Mesenchymal stem cell (in vitro differentiated cells and primary cell): ENCODE data around the gene DUSP9.
A peak's percentile ranks its signal among the peaks of the same experiment; 100 is the strongest.

Experiments
- DNase-seq: peaks from one replicate; pipeline ENCODE4 v3.0.0-alpha.2; 2013
- H2AFZ ChIP-seq: one replicate; pipeline ENCODE4 v1.6.1; 2013; ENCODE audit warnings: low read depth, mild to moderate bottlenecking, control low read depth, inconsistent platforms, low read length, moderate library complexity
- H2AK5ac ChIP-seq: 2 replicates; pipeline ENCODE4 v1.6.1; 2013; ENCODE audit warnings: low read length, moderate library complexity, mild to moderate bottlenecking, inconsistent platforms; ENCODE audit not compliant: severe bottlenecking
- H2BK120ac ChIP-seq: one replicate; pipeline ENCODE4 v1.6.1; 2013; ENCODE audit warnings: low read depth, mild to moderate bottlenecking, inconsistent platforms, low read length, moderate library complexity
- H2BK12ac ChIP-seq, 2 experiments: one replicate each; pipeline ENCODE4 v1.6.1; 2013; ENCODE audit warnings: inconsistent platforms in 2 of 2, low read length in 2 of 2, mild to moderate bottlenecking in 2 of 2, moderate library complexity in 2 of 2, control low read depth in 1 of 2
- H2BK15ac ChIP-seq: one replicate; pipeline ENCODE4 v1.6.1; 2013; ENCODE audit warnings: mild to moderate bottlenecking, low read depth, inconsistent platforms; ENCODE audit not compliant: poor library complexity, severe bottlenecking
- H2BK5ac ChIP-seq: 2 replicates; pipeline ENCODE4 v1.6.1; 2013; ENCODE audit warnings: low read depth, mild to moderate bottlenecking, low read length, control low read depth, inconsistent platforms; ENCODE audit not compliant: poor library complexity, severe bottlenecking
- H3K14ac ChIP-seq, 2 experiments: one replicate each; pipeline ENCODE4 v1.6.1; 2013; ENCODE audit warnings: inconsistent platforms in 2 of 2, low read length in 2 of 2, control low read depth in 1 of 2, mild to moderate bottlenecking in 1 of 2, moderate library complexity in 1 of 2
- H3K18ac ChIP-seq, 2 experiments: one replicate each; pipeline ENCODE4 v1.6.1; 2013; ENCODE audit warnings: inconsistent platforms in 2 of 2, low read length in 2 of 2, control low read depth in 1 of 2, low read depth in 1 of 2, mild to moderate bottlenecking in 1 of 2
- H3K23ac ChIP-seq, 2 experiments: one replicate each; pipeline ENCODE4 v1.6.1; 2013; ENCODE audit warnings: inconsistent platforms in 2 of 2, low read length in 2 of 2, mild to moderate bottlenecking in 2 of 2, moderate library complexity in 2 of 2, control low read depth in 1 of 2
- H3K27ac ChIP-seq: 2 replicates; pipeline ENCODE4 v1.5.1; 2013; ENCODE audit warnings: mild to moderate bottlenecking, moderate library complexity, low read length, control low read depth, inconsistent platforms; ENCODE audit not compliant: poor library complexity, severe bottlenecking
- H3K27me3 ChIP-seq, 2 experiments: 2 replicates each; pipeline versions ENCODE4 v1.6.1 to v1.7.0; 2013; ENCODE audit warnings: low read length in 2 of 2, mild to moderate bottlenecking in 2 of 2, moderate library complexity in 2 of 2, control low read depth in 1 of 2, inconsistent platforms in 1 of 2; ENCODE audit not compliant: control insufficient read depth in 1 of 2, insufficient read depth in 1 of 2
- H3K36me3 ChIP-seq, 2 experiments: 2 replicates each; pipeline versions ENCODE4 v1.6.1 to v1.7.0; 2013; ENCODE audit warnings: low read length in 2 of 2, control low read depth in 1 of 2, inconsistent platforms in 1 of 2, low read depth in 1 of 2, mild to moderate bottlenecking in 1 of 2; ENCODE audit not compliant: insufficient read depth in 2 of 2, control insufficient read depth in 1 of 2
- H3K4ac ChIP-seq, 2 experiments: one replicate each; pipeline ENCODE4 v1.6.1; 2013; ENCODE audit warnings: inconsistent platforms in 2 of 2, low read length in 2 of 2, mild to moderate bottlenecking in 2 of 2, moderate library complexity in 2 of 2, control low read depth in 1 of 2, low read depth in 1 of 2
- H3K4me1 ChIP-seq: 2 replicates; pipeline ENCODE4 v1.6.1; 2013; ENCODE audit warnings: low read depth, low read length, control low read depth; ENCODE audit not compliant: control insufficient read depth, insufficient read depth
- H3K4me2 ChIP-seq: 2 replicates; pipeline ENCODE4 v1.6.1; 2013; ENCODE audit warnings: low read length, mild to moderate bottlenecking, inconsistent platforms; ENCODE audit not compliant: poor library complexity, severe bottlenecking
- H3K4me3 ChIP-seq, 2 experiments: 2 replicates each; pipeline versions ENCODE4 v1.5.1 to v1.7.0; 2013; ENCODE audit warnings: low read length in 2 of 2, mild to moderate bottlenecking in 2 of 2, control low read depth in 1 of 2, low read depth in 1 of 2; ENCODE audit not compliant: insufficient read depth in 1 of 2
- H3K79me1 ChIP-seq: replicated peaks from 2 replicates; pipeline ENCODE4 v1.6.1; 2013; ENCODE audit warnings: mild to moderate bottlenecking, control low read depth, low read length, inconsistent platforms; ENCODE audit not compliant: poor library complexity, severe bottlenecking
- H3K9ac ChIP-seq: 2 replicates; pipeline ENCODE4 v1.7.0; 2013; ENCODE audit warnings: mild to moderate bottlenecking, low read length, moderate library complexity
- H3K9me3 ChIP-seq: 2 replicates; pipeline ENCODE4 v1.7.0; 2013; ENCODE audit warnings: mild to moderate bottlenecking, low read length; ENCODE audit not compliant: control insufficient read depth
- H4K8ac ChIP-seq: one replicate; pipeline ENCODE4 v1.6.1; 2013; ENCODE audit warnings: inconsistent platforms, mild to moderate bottlenecking, low read length, moderate library complexity
- H4K91ac ChIP-seq: one replicate; pipeline ENCODE4 v1.6.1; 2013; ENCODE audit warnings: mild to moderate bottlenecking, low read length, inconsistent platforms
- WGBS: methylation state at CpG from one replicate; pipeline ENCODE4 v1.1.7; 2013; ENCODE audit warnings: mixed read lengths; 5-methylcytosine and 5-hydroxymethylcytosine counted together

The DUSP9 gene

GRCh38 chrX:153612413-153612812 is 34.6 kb upstream of the DUSP9 start:
- H3K4me3 ChIP-seq, result no peak overlapping the region
- H2AK5ac ChIP-seq, result no peak overlapping the region
- no peak overlapping the region for H3K14ac ChIP-seq
- H3K4me2 ChIP-seq, result no peak overlapping the region
- H3K79me1 ChIP-seq, result no peaks in the 10 kb centered on the region
- no peak overlapping the region for H3K9ac ChIP-seq
- H2AFZ ChIP-seq, result no peak overlapping the region
- no peaks in the 10 kb centered on the region for H3K36me3 ChIP-seq
- H3K23ac ChIP-seq, result no peak overlapping the region
- no peak overlapping the region for H3K18ac ChIP-seq
- H3K4me1 ChIP-seq, result peaks cover 12% of the 10 kb centered on the region
- 75% methylated on average over 3 of the region's 10 CpGs for WGBS
- H2BK120ac ChIP-seq, result no peak overlapping the region
- peaks cover 21% of the 10 kb centered on the region for H3K9me3 ChIP-seq
- no peak overlapping the region for H2BK5ac ChIP-seq
- H3K4ac ChIP-seq, result no peak overlapping the region
- no peak overlapping the region for H4K8ac ChIP-seq
- H3K27me3 ChIP-seq, result peaks cover 3 to 78% of the 10 kb centered on the region in 2 experiments
- H4K91ac ChIP-seq, result no peak overlapping the region
- no peak for DNase-seq
- no peak overlapping the region for H2BK12ac ChIP-seq
- no peak overlapping the region for H3K27ac ChIP-seq
- H2BK15ac ChIP-seq, result no peak overlapping the region

GRCh38 chrX:153614818-153615217 is 32.2 kb upstream of the DUSP9 start:
- Histone ChIP-seq H3K9me3 (peaks cover 21% of the 10 kb centered on the region), H2BK15ac (no peak overlapping the region), H3K27me3 (peaks cover 3 to 83% of the 10 kb centered on the region in 2 experiments), H3K36me3 (no peaks in the 10 kb centered on the region), H2BK5ac (no peak overlapping the region), H3K18ac (no peak overlapping the region), H3K4me2 (no peak overlapping the region), H3K27ac (no peak overlapping the region), H3K79me1 (no peaks in the 10 kb centered on the region), H2AFZ (no peak overlapping the region), H2BK120ac (no peak overlapping the region), H3K9ac (no peak overlapping the region), H2BK12ac (no peak overlapping the region), H2AK5ac (no peak overlapping the region), H3K23ac (no peak overlapping the region), H3K4me3 (no peak overlapping the region), H3K4me1 (peaks cover 10% of the 10 kb centered on the region), H3K4ac (no peak overlapping the region), H4K8ac (no peak overlapping the region), H3K14ac (no peak overlapping the region), H4K91ac (no peak overlapping the region)
- WGBS, result 85% methylated on average over 3 of the region's 6 CpGs
- no peak for DNase-seq

GRCh38 chrX:153620576-153620975 is 26.4 kb upstream of the DUSP9 start:
- Histone ChIP-seq H3K79me1 (no peaks in the 10 kb centered on the region), H3K9me3 (peaks cover 3% of the 10 kb centered on the region), H2BK12ac (no peak overlapping the region), H2BK120ac (no peak overlapping the region), H2BK15ac (no peak overlapping the region), H3K27ac (no peak overlapping the region), H2AFZ (no peak overlapping the region), H3K4me2 (no peak overlapping the region), H2BK5ac (no peak overlapping the region), H4K8ac (no peak overlapping the region), H3K23ac (no peak overlapping the region), H4K91ac (no peak overlapping the region), H3K4ac (no peak overlapping the region), H3K27me3 (peaks cover 0 to 80% of the 10 kb centered on the region in 2 experiments), H3K14ac (no peak overlapping the region), H3K4me1 (peaks cover 13% of the 10 kb centered on the region), H3K9ac (no peak overlapping the region), H3K4me3 (no peak overlapping the region), H3K18ac (no peak overlapping the region), H3K36me3 (no peaks in the 10 kb centered on the region), H2AK5ac (no peak overlapping the region)
- DNase-seq, result no peak
- 59% methylated on average over 4 of the region's 5 CpGs for WGBS

- no peak overlapping the region for H2AFZ ChIP-seq
- H3K23ac ChIP-seq, result no peak overlapping the region
- H4K8ac ChIP-seq, result no peak overlapping the region
- no peak overlapping the region for H3K4me3 ChIP-seq
- H3K36me3 ChIP-seq, result no peaks in the 10 kb centered on the region
- WGBS, result 96% methylated on average over 25 of the region's 27 CpGs
- no peak overlapping the region for H3K9ac ChIP-seq
- H3K79me1 ChIP-seq, result no peaks in the 10 kb centered on the region
- no peak overlapping the region for H2BK12ac ChIP-seq
- no peak overlapping the region for H3K4ac ChIP-seq
- no peak overlapping the region for H3K14ac ChIP-seq
- peak overlapping the region; percentile 80 for H3K27ac ChIP-seq
- H3K18ac ChIP-seq, result no peak overlapping the region
- H2BK120ac ChIP-seq, result no peak overlapping the region
- DNase-seq, result no peak
- H2BK15ac ChIP-seq, result no peak overlapping the region
- peaks cover 17% of the 10 kb centered on the region for H3K4me1 ChIP-seq
- peaks cover 0 to 72% of the 10 kb centered on the region in 2 experiments for H3K27me3 ChIP-seq
- no peaks in the 10 kb centered on the region for H3K9me3 ChIP-seq
- no peak overlapping the region for H4K91ac ChIP-seq
- H3K4me2 ChIP-seq, result no peak overlapping the region
- H2AK5ac ChIP-seq, result no peak overlapping the region
- H2BK5ac ChIP-seq, result peak overlapping the region; percentile 5
These were observed 24.9 kb upstream of the DUSP9 start for GRCh38 chrX:153621949-153622598.
